ENCODE measurements around the gene MARK2. TPM values are rescaled to one million over a fixed set of nuclear protein-coding genes. Genes with fewer than 3 reads are reported as not detected.

The MARK2 gene
- total and polyA plus RNA-seq, 2 of the 8 experiments (the other 6 are each of a cell fraction or from before 2014, with no cell fraction given): 19.3 to 58.5 TPM

DNA sequence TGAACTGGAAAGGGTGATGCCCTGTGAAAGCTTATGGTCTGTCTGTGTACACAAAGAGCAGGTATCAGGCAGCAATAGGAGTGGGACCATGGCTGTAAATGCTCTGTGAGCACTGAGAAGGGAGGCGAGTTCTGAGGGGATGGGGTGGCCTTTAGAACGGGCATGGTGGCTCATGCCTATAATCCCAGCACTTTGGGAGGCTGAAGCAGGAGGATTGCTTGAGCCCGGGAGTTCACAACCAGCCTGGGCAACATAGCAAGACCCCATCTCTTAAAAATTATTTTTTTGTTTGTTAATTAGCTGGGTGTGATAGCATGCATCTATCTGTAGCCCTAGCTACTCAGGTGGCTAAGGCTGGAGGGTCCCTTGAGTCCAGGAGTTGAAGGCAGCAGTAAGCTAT is 22.2 kb upstream of the MARK2 start (continued):
- no peak for TF ChIP-seq RNF2 (IDR thresholded peaks at IDR 0.05; ENCODE audit: borderline replicate concordance, low read depth, low read length, missing control alignments, poor library complexity, severe bottlenecking)
- no peak for TF ChIP-seq TAF7 (optimal IDR thresholded peaks at IDR 0.05; ENCODE audit: borderline replicate concordance, low read depth, low read length)
- no peak for TF ChIP-seq TAF1 (IDR thresholded peaks at IDR 0.05; ENCODE audit: low read depth, low read length)
- TF ChIP-seq, protein P1, sequence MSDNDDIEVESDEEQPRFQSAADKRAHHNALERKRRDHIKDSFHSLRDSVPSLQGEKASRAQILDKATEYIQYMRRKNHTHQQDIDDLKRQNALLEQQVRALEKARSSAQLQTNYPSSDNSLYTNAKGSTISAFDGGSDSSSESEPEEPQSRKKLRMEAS (IDR thresholded peaks at IDR 0.05): no peak
